DMS114 treated with DMSO at 0.1 percent for 48 hours (cell line): ENCODE measurements around the gene CFAP119.
"Not testable (repeated sequence)": the region's sequence is repeated elsewhere in the genome, so short reads cannot be mapped to it uniquely, and the experiment has no call there.

Experiments used
- DNase-seq: peaks from one replicate; lab custom pipeline; 2025; ENCODE audit not compliant: unreplicated experiment; lab: John Stamatoyannopoulos, UW

Gene CFAP119

GRCh38 chr16:30761928-30762902, at the start of gene CFAP119, which contains the start of gene RNF40:
CFAP119 (minus strand) TSS chr16:30762062; CDS start chr16:30761748, 314 bp downstream.
RNF40 (plus strand) TSS chr16:30762322; CDS start chr16:30762546, 224 bp downstream.
- DNase-seq = peak; percentile 97

- not testable (repeated sequence) for DNase-seq
These were observed 47.8 kb upstream of the CFAP119 start for GRCh38 chr16:30809675-30810074.

GRCh38 chr16:30808890-30809426, 47.1 kb upstream of the CFAP119 start:
- not testable (repeated sequence) for DNase-seq

- no peak for DNase-seq
These were observed 46.3 kb upstream of the CFAP119 start for GRCh38 chr16:30808146-30808545.

- DNase-seq = peak; percentile 44
These were observed 43.7 kb upstream of the CFAP119 start for GRCh38 chr16:30805370-30806169.

- DNase-seq = no peak
These were observed 43.2 kb upstream of the CFAP119 start for GRCh38 chr16:30805056-30805369.

GRCh38 chr16:30802936-30803335, 41.1 kb upstream of the CFAP119 start:
- DNase-seq = no peak

- DNase-seq = peak; percentile 19
These were observed 35.9 kb upstream of the CFAP119 start for GRCh38 chr16:30797670-30798309.

GRCh38 chr16:30794634-30795033, 32.8 kb upstream of the CFAP119 start:
- no peak for DNase-seq

- DNase-seq = no peak
These were observed 31.7 kb upstream of the CFAP119 start for GRCh38 chr16:30793508-30794069.

- no peak for DNase-seq
These were observed 25.9 kb upstream of the CFAP119 start for GRCh38 chr16:30787613-30788378.

GRCh38 chr16:30786936-30787612, 25.2 kb upstream of the CFAP119 start, which contains the start of gene ZNF629:
ZNF629 (minus strand) TSS chr16:30787205; CDS start chr16:30784482, 2,723 bp downstream.
- DNase-seq = peak; percentile 36

- DNase-seq = peak; percentile 19
These were observed 24.5 kb upstream of the CFAP119 start for GRCh38 chr16:30786115-30786935.

GRCh38 chr16:30785126-30786106, 23.6 kb upstream of the CFAP119 start:
- DNase-seq = no peak

GRCh38 chr16:30784215-30784614, 22.4 kb upstream of the CFAP119 start:
- DNase-seq = no peak

- DNase-seq = no peak
These were observed 21.6 kb upstream of the CFAP119 start for GRCh38 chr16:30783280-30784109.
